ENCODE data around the gene C15orf62.

DNA sequence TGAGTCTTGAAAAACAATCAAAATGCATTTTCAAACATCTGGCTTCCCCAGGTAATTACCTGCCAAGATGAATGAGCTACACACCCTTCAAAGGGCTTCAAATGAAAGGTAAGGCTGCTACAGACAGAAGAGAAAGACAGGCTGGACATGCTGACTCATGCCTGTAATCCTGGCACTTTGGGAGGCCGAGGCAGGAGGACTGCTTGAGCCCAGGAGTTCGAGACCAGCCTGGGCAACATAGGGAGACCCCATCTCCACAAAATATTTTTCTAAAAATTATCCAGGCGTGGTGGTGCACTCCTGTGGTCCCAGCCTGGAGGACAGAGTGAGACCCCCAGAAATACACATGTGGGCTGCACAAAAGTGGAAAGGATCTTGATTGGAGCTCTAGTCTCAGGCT is 22.6 kb downstream of the C15orf62 start:
- TF ChIP-seq, protein P1, sequence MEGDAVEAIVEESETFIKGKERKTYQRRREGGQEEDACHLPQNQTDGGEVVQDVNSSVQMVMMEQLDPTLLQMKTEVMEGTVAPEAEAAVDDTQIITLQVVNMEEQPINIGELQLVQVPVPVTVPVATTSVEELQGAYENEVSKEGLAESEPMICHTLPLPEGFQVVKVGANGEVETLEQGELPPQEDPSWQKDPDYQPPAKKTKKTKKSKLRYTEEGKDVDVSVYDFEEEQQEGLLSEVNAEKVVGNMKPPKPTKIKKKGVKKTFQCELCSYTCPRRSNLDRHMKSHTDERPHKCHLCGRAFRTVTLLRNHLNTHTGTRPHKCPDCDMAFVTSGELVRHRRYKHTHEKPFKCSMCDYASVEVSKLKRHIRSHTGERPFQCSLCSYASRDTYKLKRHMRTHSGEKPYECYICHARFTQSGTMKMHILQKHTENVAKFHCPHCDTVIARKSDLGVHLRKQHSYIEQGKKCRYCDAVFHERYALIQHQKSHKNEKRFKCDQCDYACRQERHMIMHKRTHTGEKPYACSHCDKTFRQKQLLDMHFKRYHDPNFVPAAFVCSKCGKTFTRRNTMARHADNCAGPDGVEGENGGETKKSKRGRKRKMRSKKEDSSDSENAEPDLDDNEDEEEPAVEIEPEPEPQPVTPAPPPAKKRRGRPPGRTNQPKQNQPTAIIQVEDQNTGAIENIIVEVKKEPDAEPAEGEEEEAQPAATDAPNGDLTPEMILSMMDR (IDR thresholded peaks at IDR 0.05; ENCODE audit: low read depth, low read length): no peak
- TF ChIP-seq EZH2phosphoT487 (IDR thresholded peaks at IDR 0.05; ENCODE audit: low read depth): no peak
